Stimulated activated CD8-positive, alpha-beta memory T cell treated with anti-CD3 and anti-CD28 coated beads, Interleukin-12 subunit alpha, Interleukin-12 subunit beta, amount 100 ng/mL, for 24 hours (primary cell): Measurements from ENCODE around the gene CCDC70.
"Not testable (repeated sequence)": the region's sequence is repeated elsewhere in the genome, so short reads cannot be mapped to it uniquely, and the experiment has no call there.

Source experiments
- DNase-seq: peaks from one replicate; pipeline ENCODE4 v3.0.0-alpha.2; 2020; ENCODE audit errors: extremely low read depth

The CCDC70 gene

DNA sequence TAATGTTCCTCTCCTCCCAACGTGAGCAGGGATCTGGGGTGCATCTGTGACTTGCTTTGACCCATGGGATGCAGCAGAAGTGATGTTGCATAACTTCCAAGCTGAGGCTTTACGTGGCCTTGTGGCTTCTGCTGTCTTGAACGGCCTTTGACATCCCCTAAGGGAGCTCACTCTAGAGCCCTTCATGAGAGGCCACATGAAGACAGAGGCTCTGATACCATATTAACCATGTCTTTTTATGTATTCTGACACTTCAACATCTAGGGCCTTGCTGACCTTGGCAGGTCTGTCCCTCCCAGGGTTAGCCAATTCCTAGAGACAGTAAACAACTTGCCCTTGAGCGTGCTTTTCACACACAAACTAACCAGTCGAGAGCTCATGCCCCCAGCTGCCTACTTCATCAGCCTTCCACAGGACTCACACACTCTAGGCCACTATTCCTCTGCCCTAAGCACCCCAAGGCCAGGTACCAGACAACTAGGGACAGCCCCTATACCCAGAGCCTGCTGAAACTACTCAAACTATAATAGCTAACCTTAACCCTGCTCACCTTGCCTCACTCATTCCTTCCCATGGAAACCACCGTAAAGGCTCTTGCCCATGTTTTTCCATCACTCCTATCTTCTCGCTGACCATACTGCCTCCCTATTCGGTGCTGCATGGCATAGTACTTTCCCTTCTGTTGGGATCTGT, 45.4 kb downstream of the CCDC70 start:
- no peak for DNase-seq

DNA sequence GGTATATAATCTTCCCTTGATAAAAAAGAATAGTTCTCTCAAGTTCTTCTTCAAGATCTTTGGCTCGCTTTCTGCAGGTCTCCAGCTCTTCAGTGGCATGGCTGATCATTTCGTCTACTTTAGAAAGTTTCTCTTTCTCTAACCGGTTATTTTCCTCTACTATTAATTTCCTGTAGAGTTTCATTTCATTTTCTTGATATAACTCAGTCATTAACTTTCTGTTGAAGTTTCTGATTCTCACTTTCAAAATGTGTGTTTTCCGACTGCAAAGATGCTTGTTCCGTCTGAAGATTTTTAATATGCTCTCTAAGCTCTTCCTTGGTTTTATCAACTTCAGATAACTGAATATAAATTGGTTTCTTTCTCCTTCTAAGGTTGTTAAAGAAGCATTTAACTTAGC, 47.5 kb downstream of the CCDC70 start:
- DNase-seq = not testable (repeated sequence)

DNA sequence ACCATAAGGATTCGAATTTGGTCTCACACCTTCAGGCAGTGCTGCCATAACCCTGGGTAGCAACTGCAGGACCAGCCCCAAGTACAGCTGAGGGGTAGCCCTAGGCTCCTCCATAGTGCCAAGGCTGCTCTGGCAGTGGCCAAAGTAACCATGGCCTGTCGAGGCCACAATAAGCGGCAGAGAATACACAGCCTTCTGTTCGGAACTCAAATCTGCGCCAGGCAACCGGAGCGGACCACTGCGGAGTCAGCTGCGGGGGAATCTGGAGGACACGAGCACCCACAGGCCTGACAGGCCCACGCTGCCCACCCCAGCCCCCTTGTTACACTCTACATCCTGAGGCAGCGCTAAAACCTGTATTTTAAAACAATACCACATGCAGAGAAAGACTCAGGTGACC, 48.7 kb downstream of the CCDC70 start:
- DNase-seq = no peak

DNA sequence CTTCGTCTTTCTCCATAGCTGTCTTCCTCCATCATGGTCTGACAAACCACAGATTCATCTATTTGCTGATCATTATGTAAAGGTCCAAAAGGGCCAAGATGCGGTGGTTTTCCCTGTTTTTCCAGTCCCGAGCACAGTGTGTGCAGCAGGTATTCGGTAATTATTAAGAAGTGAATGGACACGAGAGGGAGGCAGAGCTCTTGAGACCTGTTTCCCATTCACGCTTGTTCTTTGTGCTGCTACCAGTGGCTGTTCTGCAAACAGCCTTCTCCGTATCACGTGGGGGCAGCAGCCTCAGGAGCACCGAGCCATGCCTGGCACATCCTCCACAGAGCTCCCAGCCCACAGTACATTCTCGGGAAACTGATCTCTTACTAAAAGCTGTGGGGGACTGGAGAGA, 50.3 kb downstream of the CCDC70 start:
- DNase-seq = no peak

GRCh38 chr13:51912511-51913225, 50.9 kb downstream of the CCDC70 start:
- DNase-seq = no peak

DNA sequence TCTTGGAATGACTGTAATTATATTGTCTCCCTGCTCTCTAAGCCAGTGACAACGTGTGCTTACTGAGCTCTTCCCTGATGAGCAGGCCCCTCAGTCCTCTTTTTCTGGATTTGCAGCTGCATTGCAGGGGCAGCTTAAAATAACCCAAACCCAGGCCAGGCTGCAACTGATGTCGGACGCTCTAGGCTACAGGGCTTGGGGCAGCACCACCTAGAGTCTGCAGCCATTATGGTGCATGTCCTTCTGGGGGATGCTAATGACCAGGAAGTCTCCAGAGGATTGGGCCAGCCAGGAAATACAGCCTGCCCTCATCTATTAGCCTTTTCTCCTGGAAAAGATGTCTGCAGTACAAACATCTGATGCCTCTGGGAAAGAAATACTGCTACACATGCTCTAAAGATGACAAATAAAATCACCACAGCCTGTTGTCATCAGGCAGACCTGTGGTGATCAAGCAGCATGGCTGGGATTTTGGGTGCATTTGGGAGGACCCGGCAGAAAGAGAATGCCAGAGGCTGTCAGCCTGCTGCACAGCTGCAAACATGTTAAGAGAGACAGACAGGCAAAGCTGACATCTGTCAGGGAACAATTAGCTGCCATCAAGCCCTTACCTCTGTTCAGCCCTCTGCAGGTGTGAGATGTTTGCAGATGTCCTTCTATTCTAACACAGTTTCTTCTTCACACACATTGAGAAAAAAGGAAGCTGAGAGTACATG, 51.8 kb downstream of the CCDC70 start:
- DNase-seq = no peak

GRCh38 chr13:51914137-51914493, 52.3 kb downstream of the CCDC70 start:
- DNase-seq = no peak
